HepG2 (cell line): ENCODE data around the gene CUL4B. TPM values are rescaled to one million over a fixed set of nuclear protein-coding genes. Genes with fewer than 3 reads are reported as not detected.

Experiments
- BCL6 ChIP-seq: IDR thresholded peaks from 2 replicates; pipeline ENCODE4 v1.6.1; 2016; ENCODE audit warnings: missing genetic modification reagents, missing compliant biosample characterization
- GATA4 ChIP-seq: sonication (generic); IDR thresholded peaks from 2 replicates; pipeline ENCODE4 v1.6.1; 2016; ENCODE audit warnings: antibody characterized with exemption, low read depth, borderline replicate concordance
- HMG20A ChIP-seq: IDR thresholded peaks from 2 replicates; pipeline ENCODE4 v1.6.1; 2016; ENCODE audit warnings: borderline replicate concordance
- NFIC ChIP-seq: IDR thresholded peaks from 2 replicates; pipeline ENCODE4 v1.6.1; 2012; ENCODE audit warnings: mild to moderate bottlenecking, low read length, inconsistent platforms
- POGZ ChIP-seq: sonication (generic); formaldehyde crosslinking; IDR thresholded peaks from 2 replicates; pipeline ENCODE4 v1.4.0; 2020; ENCODE audit warnings: mild to moderate bottlenecking, missing genetic modification reagents
- SAP130 ChIP-seq: IDR thresholded peaks from 2 replicates; pipeline ENCODE4 v1.6.1; 2016; ENCODE audit warnings: low read depth
- SOX6 ChIP-seq, 2 experiments: fragments of 450-650 bp in 1 of 2; sonication (generic) in 1 of 2; formaldehyde crosslinking in 1 of 2; IDR thresholded peaks; 2 replicates each; pipeline versions ENCODE4 v1.4.0 to v1.6.1; 2017 to 2020; ENCODE audit warnings: antibody characterized with exemption in 1 of 2, mild to moderate bottlenecking in 1 of 2, missing genetic modification reagents in 1 of 2
- polyA plus RNA-seq, 8 experiments: library from polyadenylated mRNA; depleted of rRNA in 3 of 8; stranded (reverse) in 7 of 8; unstranded in 1 of 8; fragments of >200 nt; fragmentation: Illumina TruSeq in 4 of 8; extraction: Trizol in 4 of 8; gene quantifications; 2 replicates each; pipeline versions ENCODE4 v1.2.1 to v1.2.3, GENCODE V29; 2011 to 2016; ENCODE audit warnings: low read depth in 4 of 8, missing spikeins in 1 of 8, mixed read lengths in 1 of 8; ENCODE audit not compliant: insufficient read depth in 1 of 8
- total RNA-seq, 5 experiments: library from RNA; depleted of rRNA; stranded (reverse); fragments of >200 nt; fragmentation: Illumina TruSeq; extraction: Trizol; gene quantifications; 2 replicates each; pipeline ENCODE4 v1.2.3, GENCODE V29; 2016; ENCODE audit warnings: low read depth in 1 of 5
- TF ChIP-seq, protein P1 (sequence below): IDR thresholded peaks from 2 replicates; pipeline ENCODE4 v1.6.1; 2016; ENCODE audit warnings: low read depth, missing genetic modification reagents, missing compliant biosample characterization
- TF ChIP-seq, protein P2 (sequence below): sonication (generic); formaldehyde crosslinking; IDR thresholded peaks from 2 replicates; pipeline ENCODE4 v1.8.0; 2022; ENCODE audit warnings: mild to moderate bottlenecking, missing genetic modification reagents
- TF ChIP-seq, protein P3 (sequence below): sonication (generic); formaldehyde crosslinking; IDR thresholded peaks from 2 replicates; pipeline ENCODE4 v1.4.0; 2020; ENCODE audit warnings: missing genetic modification reagents
- TF ChIP-seq, protein P4 (sequence below): fragments of 450-650 bp; IDR thresholded peaks from 2 replicates; pipeline ENCODE4 v1.6.1; 2016
- TF ChIP-seq, protein P5 (sequence below): sonication (generic); formaldehyde crosslinking; IDR thresholded peaks from 2 replicates; pipeline ENCODE4 v1.8.1; 2022; ENCODE audit warnings: low read depth, mild to moderate bottlenecking, missing genetic modification reagents

Gene CUL4B
- total and polyA plus RNA-seq, 2 of the 13 experiments (the other 11 are each of a cell fraction or from before 2014, with no cell fraction given) = 21.6 to 28.5 TPM

DNA sequence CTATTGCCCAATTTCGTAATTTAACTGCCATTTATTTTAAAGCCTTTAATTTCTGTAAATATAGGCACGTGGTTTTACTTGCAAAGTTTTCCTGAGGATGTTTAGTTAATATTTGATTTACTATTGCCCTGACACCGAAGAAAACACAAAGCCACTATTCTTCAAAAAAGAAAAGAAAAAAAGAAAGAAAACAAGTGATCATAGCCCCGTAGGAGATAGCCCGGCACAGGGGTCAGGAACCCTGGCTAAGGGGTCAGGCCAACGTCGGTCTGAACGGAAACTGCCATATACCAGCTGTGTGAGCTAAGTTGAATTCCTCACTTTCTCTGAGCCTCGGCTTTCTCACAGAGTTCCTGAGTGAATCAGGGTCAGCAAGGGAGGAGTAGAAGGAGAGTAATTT lies 74.0 kb downstream of the CUL4B start (continued):
- TF ChIP-seq, protein P1, sequence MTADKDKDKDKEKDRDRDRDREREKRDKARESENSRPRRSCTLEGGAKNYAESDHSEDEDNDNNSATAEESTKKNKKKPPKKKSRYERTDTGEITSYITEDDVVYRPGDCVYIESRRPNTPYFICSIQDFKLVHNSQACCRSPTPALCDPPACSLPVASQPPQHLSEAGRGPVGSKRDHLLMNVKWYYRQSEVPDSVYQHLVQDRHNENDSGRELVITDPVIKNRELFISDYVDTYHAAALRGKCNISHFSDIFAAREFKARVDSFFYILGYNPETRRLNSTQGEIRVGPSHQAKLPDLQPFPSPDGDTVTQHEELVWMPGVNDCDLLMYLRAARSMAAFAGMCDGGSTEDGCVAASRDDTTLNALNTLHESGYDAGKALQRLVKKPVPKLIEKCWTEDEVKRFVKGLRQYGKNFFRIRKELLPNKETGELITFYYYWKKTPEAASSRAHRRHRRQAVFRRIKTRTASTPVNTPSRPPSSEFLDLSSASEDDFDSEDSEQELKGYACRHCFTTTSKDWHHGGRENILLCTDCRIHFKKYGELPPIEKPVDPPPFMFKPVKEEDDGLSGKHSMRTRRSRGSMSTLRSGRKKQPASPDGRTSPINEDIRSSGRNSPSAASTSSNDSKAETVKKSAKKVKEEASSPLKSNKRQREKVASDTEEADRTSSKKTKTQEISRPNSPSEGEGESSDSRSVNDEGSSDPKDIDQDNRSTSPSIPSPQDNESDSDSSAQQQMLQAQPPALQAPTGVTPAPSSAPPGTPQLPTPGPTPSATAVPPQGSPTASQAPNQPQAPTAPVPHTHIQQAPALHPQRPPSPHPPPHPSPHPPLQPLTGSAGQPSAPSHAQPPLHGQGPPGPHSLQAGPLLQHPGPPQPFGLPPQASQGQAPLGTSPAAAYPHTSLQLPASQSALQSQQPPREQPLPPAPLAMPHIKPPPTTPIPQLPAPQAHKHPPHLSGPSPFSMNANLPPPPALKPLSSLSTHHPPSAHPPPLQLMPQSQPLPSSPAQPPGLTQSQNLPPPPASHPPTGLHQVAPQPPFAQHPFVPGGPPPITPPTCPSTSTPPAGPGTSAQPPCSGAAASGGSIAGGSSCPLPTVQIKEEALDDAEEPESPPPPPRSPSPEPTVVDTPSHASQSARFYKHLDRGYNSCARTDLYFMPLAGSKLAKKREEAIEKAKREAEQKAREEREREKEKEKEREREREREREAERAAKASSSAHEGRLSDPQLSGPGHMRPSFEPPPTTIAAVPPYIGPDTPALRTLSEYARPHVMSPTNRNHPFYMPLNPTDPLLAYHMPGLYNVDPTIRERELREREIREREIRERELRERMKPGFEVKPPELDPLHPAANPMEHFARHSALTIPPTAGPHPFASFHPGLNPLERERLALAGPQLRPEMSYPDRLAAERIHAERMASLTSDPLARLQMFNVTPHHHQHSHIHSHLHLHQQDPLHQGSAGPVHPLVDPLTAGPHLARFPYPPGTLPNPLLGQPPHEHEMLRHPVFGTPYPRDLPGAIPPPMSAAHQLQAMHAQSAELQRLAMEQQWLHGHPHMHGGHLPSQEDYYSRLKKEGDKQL = 0 out of 2 replicates have a peak, but pooled peaks have one; percentile 42
- TF ChIP-seq POGZ (CRISPR knock-in tag) (0 out of 2 replicates have a peak, but pooled peaks have one; percentile 25), SOX6 (IDR thresholded peaks at IDR 0.05) (no peak), SOX6 (CRISPR knock-in tag; IDR thresholded peaks at IDR 0.05) (peak; percentile 80), SAP130 (CRISPR knock-in tag) (peak; percentile 61), GATA4 (0 out of 2 replicates have a peak, but pooled peaks have one; percentile 47), NFIC (0 out of 2 replicates have a peak, but pooled peaks have one; percentile 55), HMG20A (CRISPR knock-in tag) (peak; percentile 56; the same call in 1 of the 2 replicates), BCL6 (CRISPR knock-in tag) (peak; percentile 84; the same call in 1 of the 2 replicates)
- TF ChIP-seq, protein P2, sequence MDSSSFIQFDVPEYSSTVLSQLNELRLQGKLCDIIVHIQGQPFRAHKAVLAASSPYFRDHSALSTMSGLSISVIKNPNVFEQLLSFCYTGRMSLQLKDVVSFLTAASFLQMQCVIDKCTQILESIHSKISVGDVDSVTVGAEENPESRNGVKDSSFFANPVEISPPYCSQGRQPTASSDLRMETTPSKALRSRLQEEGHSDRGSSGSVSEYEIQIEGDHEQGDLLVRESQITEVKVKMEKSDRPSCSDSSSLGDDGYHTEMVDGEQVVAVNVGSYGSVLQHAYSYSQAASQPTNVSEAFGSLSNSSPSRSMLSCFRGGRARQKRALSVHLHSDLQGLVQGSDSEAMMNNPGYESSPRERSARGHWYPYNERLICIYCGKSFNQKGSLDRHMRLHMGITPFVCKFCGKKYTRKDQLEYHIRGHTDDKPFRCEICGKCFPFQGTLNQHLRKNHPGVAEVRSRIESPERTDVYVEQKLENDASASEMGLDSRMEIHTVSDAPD (CRISPR knock-in tag) = peak; percentile 99
- TF ChIP-seq, protein P3, sequence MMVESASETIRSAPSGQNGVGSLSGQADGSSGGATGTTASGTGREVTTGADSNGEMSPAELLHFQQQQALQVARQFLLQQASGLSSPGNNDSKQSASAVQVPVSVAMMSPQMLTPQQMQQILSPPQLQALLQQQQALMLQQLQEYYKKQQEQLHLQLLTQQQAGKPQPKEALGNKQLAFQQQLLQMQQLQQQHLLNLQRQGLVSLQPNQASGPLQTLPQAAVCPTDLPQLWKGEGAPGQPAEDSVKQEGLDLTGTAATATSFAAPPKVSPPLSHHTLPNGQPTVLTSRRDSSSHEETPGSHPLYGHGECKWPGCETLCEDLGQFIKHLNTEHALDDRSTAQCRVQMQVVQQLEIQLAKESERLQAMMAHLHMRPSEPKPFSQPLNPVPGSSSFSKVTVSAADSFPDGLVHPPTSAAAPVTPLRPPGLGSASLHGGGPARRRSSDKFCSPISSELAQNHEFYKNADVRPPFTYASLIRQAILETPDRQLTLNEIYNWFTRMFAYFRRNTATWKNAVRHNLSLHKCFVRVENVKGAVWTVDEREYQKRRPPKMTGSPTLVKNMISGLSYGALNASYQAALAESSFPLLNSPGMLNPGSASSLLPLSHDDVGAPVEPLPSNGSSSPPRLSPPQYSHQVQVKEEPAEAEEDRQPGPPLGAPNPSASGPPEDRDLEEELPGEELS (CRISPR knock-in tag) = peak; percentile 49
- TF ChIP-seq, protein P4, sequence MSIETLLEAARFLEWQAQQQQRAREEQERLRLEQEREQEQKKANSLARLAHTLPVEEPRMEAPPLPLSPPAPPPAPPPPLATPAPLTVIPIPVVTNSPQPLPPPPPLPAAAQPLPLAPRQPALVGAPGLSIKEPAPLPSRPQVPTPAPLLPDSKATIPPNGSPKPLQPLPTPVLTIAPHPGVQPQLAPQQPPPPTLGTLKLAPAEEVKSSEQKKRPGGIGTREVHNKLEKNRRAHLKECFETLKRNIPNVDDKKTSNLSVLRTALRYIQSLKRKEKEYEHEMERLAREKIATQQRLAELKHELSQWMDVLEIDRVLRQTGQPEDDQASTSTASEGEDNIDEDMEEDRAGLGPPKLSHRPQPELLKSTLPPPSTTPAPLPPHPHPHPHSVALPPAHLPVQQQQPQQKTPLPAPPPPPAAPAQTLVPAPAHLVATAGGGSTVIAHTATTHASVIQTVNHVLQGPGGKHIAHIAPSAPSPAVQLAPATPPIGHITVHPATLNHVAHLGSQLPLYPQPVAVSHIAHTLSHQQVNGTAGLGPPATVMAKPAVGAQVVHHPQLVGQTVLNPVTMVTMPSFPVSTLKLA = peak; percentile 41; the same call in 1 of the 2 replicates
- TF ChIP-seq, protein P5, sequence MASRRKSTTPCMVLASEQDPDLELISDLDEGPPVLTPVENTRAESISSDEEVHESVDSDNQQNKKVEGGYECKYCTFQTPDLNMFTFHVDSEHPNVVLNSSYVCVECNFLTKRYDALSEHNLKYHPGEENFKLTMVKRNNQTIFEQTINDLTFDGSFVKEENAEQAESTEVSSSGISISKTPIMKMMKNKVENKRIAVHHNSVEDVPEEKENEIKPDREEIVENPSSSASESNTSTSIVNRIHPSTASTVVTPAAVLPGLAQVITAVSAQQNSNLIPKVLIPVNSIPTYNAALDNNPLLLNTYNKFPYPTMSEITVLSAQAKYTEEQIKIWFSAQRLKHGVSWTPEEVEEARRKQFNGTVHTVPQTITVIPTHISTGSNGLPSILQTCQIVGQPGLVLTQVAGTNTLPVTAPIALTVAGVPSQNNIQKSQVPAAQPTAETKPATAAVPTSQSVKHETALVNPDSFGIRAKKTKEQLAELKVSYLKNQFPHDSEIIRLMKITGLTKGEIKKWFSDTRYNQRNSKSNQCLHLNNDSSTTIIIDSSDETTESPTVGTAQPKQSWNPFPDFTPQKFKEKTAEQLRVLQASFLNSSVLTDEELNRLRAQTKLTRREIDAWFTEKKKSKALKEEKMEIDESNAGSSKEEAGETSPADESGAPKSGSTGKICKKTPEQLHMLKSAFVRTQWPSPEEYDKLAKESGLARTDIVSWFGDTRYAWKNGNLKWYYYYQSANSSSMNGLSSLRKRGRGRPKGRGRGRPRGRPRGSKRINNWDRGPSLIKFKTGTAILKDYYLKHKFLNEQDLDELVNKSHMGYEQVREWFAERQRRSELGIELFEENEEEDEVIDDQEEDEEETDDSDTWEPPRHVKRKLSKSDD (CRISPR knock-in tag) = no peak
